Measurements from ENCODE around the gene KIRREL3. TPM values are rescaled to one million over a fixed set of nuclear protein-coding genes. Genes with fewer than 3 reads are reported as not detected.

KIRREL3 gene
- total and polyA plus RNA-seq, 2 of the 8 experiments (the other 6 are each of a cell fraction or from before 2014, with no cell fraction given): 0.29 to 0.32 TPM

- Histone ChIP-seq H3K4me2 (ENCODE audit: insufficient read depth in 1 of 2, low read depth in 2 of 2, low read length in 2 of 2) (no peak overlapping the region), H3K4me3 (ENCODE audit: extremely low read depth in 1 of 4, insufficient read depth in 2 of 4, low read depth in 3 of 4, low read length in 4 of 4) (no peak overlapping the region), H2BK120ac (replicated peaks; ENCODE audit: low read depth, low read length) (no peak overlapping the region), H3K23me2 (ENCODE audit: low read depth, low read length) (no peaks in the 10 kb centered on the region), H2AK5ac (ENCODE audit: low read depth, low read length) (no peak overlapping the region), H4K20me1 (replicated peaks in 1 of 2; ENCODE audit: control insufficient read depth in 1 of 2, insufficient read depth in 2 of 2, low read length in 2 of 2) (no peaks in the 10 kb centered on the region), H3K4me1 (replicated peaks in 1 of 4; ENCODE audit: control insufficient read depth in 3 of 4, insufficient read depth in 4 of 4, low read length in 3 of 4) (no peaks in the 10 kb centered on the region), H3K36me3 (ENCODE audit: control insufficient read depth in 2 of 4, insufficient read depth in 4 of 4, low read length in 3 of 4) (no peaks in the 10 kb centered on the region), H3K18ac (ENCODE audit: extremely low read depth, low read length) (no peak overlapping the region), H2BK15ac (ENCODE audit: low read length) (no peak overlapping the region), H3K23ac (ENCODE audit: insufficient read length) (no peak overlapping the region), H3K14ac (ENCODE audit: insufficient read length) (no peak overlapping the region), H3K79me1 (ENCODE audit: low read depth, low read length) (no peaks in the 10 kb centered on the region), H4K5ac (ENCODE audit: insufficient read length, low read depth, low read length) (no peak overlapping the region), H3K27me3 (replicated peaks in 1 of 4; ENCODE audit: control insufficient read depth in 3 of 4, extremely low read depth in 1 of 4, insufficient read depth in 3 of 4, low read length in 3 of 4) (no peaks in the 10 kb centered on the region), H3K4ac (replicated peaks; ENCODE audit: insufficient read length, low read depth, low read length) (no peak overlapping the region), H4K91ac (replicated peaks; ENCODE audit: insufficient read length, low read length) (no peak overlapping the region), H3K9ac (replicated peaks in 1 of 4; ENCODE audit: extremely low read depth in 1 of 4, low read depth in 3 of 4, low read length in 3 of 4) (no peak overlapping the region), H2AFZ (ENCODE audit: low read length) (no peak overlapping the region), H3K79me2 (ENCODE audit: control insufficient read depth in 1 of 2, insufficient read depth in 2 of 2, low read length in 2 of 2) (no peaks in the 10 kb centered on the region), H3K56ac (replicated peaks; ENCODE audit: insufficient read length, low read depth, low read length) (no peak overlapping the region), H2BK12ac (ENCODE audit: low read depth, low read length) (no peak overlapping the region), H2BK20ac (ENCODE audit: low read length) (no peak overlapping the region), H3K27ac (ENCODE audit: low read depth, low read length) (no peak overlapping the region), H3K9me3 (ENCODE audit: insufficient read depth in 2 of 2, low read depth in 1 of 2, low read length in 1 of 2) (no peaks in the 10 kb centered on the region), H2BK5ac (ENCODE audit: low read depth, low read length) (no peak overlapping the region), H4K8ac (ENCODE audit: extremely low read depth, insufficient read depth, low read length) (no peak overlapping the region)
- no peak for TF ChIP-seq TCF12 (IDR thresholded peaks at IDR 0.05; ENCODE audit: low read depth, low read length)
- TF ChIP-seq KDM1A (IDR thresholded peaks at IDR 0.05; ENCODE audit: borderline replicate concordance, low read length): no peak
- TF ChIP-seq YY1 (IDR thresholded peaks at IDR 0.05; ENCODE audit: low read depth, low read length): no peak
- TF ChIP-seq CEBPB (IDR thresholded peaks at IDR 0.05; ENCODE audit: low read depth, low read length): no peak
- no peak for TF ChIP-seq CTBP2 (IDR thresholded peaks at IDR 0.05; ENCODE audit: borderline replicate concordance, insufficient read depth, insufficient read length, low read length)
- TF ChIP-seq BCL11A (IDR thresholded peaks at IDR 0.05; ENCODE audit: low read depth in 2 of 2, low read length in 2 of 2): no peak
- TF ChIP-seq SUZ12 (IDR thresholded peaks at IDR 0.05; ENCODE audit: low read length): no peak
- TF ChIP-seq SRF (IDR thresholded peaks at IDR 0.05; ENCODE audit: low read depth, low read length): no peak
- TF ChIP-seq JUND (IDR thresholded peaks at IDR 0.05; ENCODE audit: low read length): no peak
- TF ChIP-seq SP4 (IDR thresholded peaks at IDR 0.05; ENCODE audit: low read length): no peak
- no peak for TF ChIP-seq CBX8 (IDR thresholded peaks at IDR 0.05; ENCODE audit: borderline replicate concordance, low read depth, low read length)
- POLR2A ChIA-PET (ENCODE audit: partially characterized antibody): no interaction called here
- CTCF ChIA-PET (ENCODE audit: partially characterized antibody): no interaction called here
- FAIRE-seq (no peak), DNase-seq (ENCODE audit: low read depth in 1 of 2, low spot score in 2 of 2) (no peak)
- WGBS, 2 experiments (ENCODE audit: extremely low coverage in 1 of 2, insufficient coverage in 1 of 2, insufficient read length in 1 of 2, insufficient replicate concordance in 2 of 2, low coverage in 1 of 2, low lambda C conversion rate in 2 of 2, missing lambda C conversion rate in 1 of 2): 84% methylated on average over 5 of the region's 5 CpGs; no CpG with 5 or more reads in 1 of the 2 experiments
These were observed 13.0 kb upstream of the KIRREL3 start for GRCh38 chr11:127013550-127013949.

All from H1 (cell line).